H9 (cell line): ENCODE data around the gene BMERB1. TPM values are rescaled to one million over a fixed set of nuclear protein-coding genes. Genes with fewer than 3 reads are reported as not detected.

Source experiments
- DNase-seq: peaks from one replicate; pipeline ENCODE4 v3.0.0-alpha.2; 2017
- H2AFZ ChIP-seq: one replicate; pipeline ENCODE4 v1.6.1; 2013; ENCODE audit warnings: mild to moderate bottlenecking, low read length, control low read depth, moderate library complexity
- H2AK5ac ChIP-seq: 2 replicates; pipeline ENCODE4 v1.6.1; 2013; ENCODE audit warnings: low read length, control low read depth, mixed read lengths; ENCODE audit not compliant: insufficient read length
- H2BK120ac ChIP-seq: one replicate; pipeline ENCODE4 v1.6.1; 2013; ENCODE audit warnings: low read depth, mild to moderate bottlenecking, low read length, control low read depth, inconsistent platforms; ENCODE audit not compliant: poor library complexity, severe bottlenecking
- H2BK12ac ChIP-seq: 2 replicates; pipeline ENCODE4 v1.6.1; 2013; ENCODE audit warnings: low read length, control low read depth, mixed read lengths, low read depth; ENCODE audit not compliant: insufficient read length
- H2BK15ac ChIP-seq: 2 replicates; pipeline ENCODE4 v1.6.1; 2013; ENCODE audit warnings: low read depth, low read length, control low read depth
- H2BK20ac ChIP-seq: one replicate; pipeline ENCODE4 v1.6.1; 2013; ENCODE audit warnings: low read depth, mild to moderate bottlenecking, low read length, control low read depth, inconsistent platforms; ENCODE audit not compliant: poor library complexity, severe bottlenecking
- H2BK5ac ChIP-seq: 2 replicates; pipeline ENCODE4 v1.6.1; 2013; ENCODE audit warnings: low read length, control low read depth, mixed read lengths; ENCODE audit not compliant: insufficient read length
- H3K14ac ChIP-seq: 2 replicates; pipeline ENCODE4 v1.6.1; 2013; ENCODE audit warnings: low read length, control low read depth; ENCODE audit not compliant: insufficient read depth
- H3K18ac ChIP-seq: 2 replicates; pipeline ENCODE4 v1.6.1; 2013; ENCODE audit warnings: low read depth, mild to moderate bottlenecking, mixed read lengths, low read length, control low read depth; ENCODE audit not compliant: insufficient read length
- H3K23ac ChIP-seq: 2 replicates; pipeline ENCODE4 v1.6.1; 2013; ENCODE audit warnings: low read length, control low read depth, mixed read lengths, low read depth; ENCODE audit not compliant: insufficient read length
- H3K23me2 ChIP-seq: 2 replicates; pipeline ENCODE4 v1.6.1; 2013; ENCODE audit warnings: low read depth, mild to moderate bottlenecking, mixed read lengths, low read length, control low read depth; ENCODE audit not compliant: insufficient read length, poor library complexity, severe bottlenecking
- H3K27ac ChIP-seq: 2 replicates; pipeline ENCODE4 v1.5.1; 2013; ENCODE audit warnings: low read length, control low read depth, mixed read lengths, low read depth; ENCODE audit not compliant: insufficient read length
- H3K27me3 ChIP-seq: 2 replicates; pipeline ENCODE4 v1.6.1; 2013; ENCODE audit warnings: low read length, control low read depth, inconsistent platforms; ENCODE audit not compliant: insufficient read depth
- H3K4ac ChIP-seq: 2 replicates; pipeline ENCODE4 v1.6.1; 2013; ENCODE audit warnings: low read depth, mild to moderate bottlenecking, control low read depth, inconsistent platforms, low read length, moderate library complexity
- H3K4me1 ChIP-seq: 2 replicates; pipeline ENCODE4 v1.6.1; 2013; ENCODE audit warnings: low read length, control low read depth, inconsistent platforms; ENCODE audit not compliant: insufficient read depth
- H3K4me2 ChIP-seq: 2 replicates; pipeline ENCODE4 v1.6.1; 2013; ENCODE audit warnings: low read length, control low read depth, mixed read lengths; ENCODE audit not compliant: insufficient read length, insufficient read depth
- H3K56ac ChIP-seq: 2 replicates; pipeline ENCODE4 v1.6.1; 2013; ENCODE audit warnings: low read depth, mild to moderate bottlenecking, mixed read lengths, low read length, control low read depth; ENCODE audit not compliant: insufficient read length
- H3K79me1 ChIP-seq: 2 replicates; pipeline ENCODE4 v1.6.1; 2013; ENCODE audit warnings: low read depth, mild to moderate bottlenecking, moderate library complexity, low read length, control low read depth, inconsistent platforms; ENCODE audit not compliant: insufficient read depth, poor library complexity, severe bottlenecking
- H3K79me2 ChIP-seq: 2 replicates; pipeline ENCODE4 v1.6.1; 2013; ENCODE audit warnings: low read length, control low read depth, inconsistent platforms; ENCODE audit not compliant: insufficient read depth
- H3K9ac ChIP-seq: 2 replicates; pipeline ENCODE4 v1.6.1; 2013; ENCODE audit warnings: low read length, control low read depth, mixed read lengths; ENCODE audit not compliant: insufficient read length; ENCODE audit errors: extremely low read depth
- H3K9me3 ChIP-seq: one replicate; pipeline ENCODE4 v1.6.1; 2013; ENCODE audit warnings: low read depth, low read length, inconsistent platforms; ENCODE audit not compliant: control insufficient read depth
- H3T11ph ChIP-seq: one replicate; pipeline ENCODE4 v1.6.1; 2013; ENCODE audit warnings: mild to moderate bottlenecking, low read length, control low read depth, inconsistent platforms
- H4K20me1 ChIP-seq: one replicate; pipeline ENCODE4 v1.6.1; 2013; ENCODE audit not compliant: control insufficient read depth, insufficient read length, insufficient read depth
- H4K5ac ChIP-seq: 2 replicates; pipeline ENCODE4 v1.6.1; 2013; ENCODE audit warnings: low read depth, mild to moderate bottlenecking, mixed read lengths, low read length, control low read depth; ENCODE audit not compliant: insufficient read length
- H4K8ac ChIP-seq: replicated peaks from 2 replicates; pipeline ENCODE4 v1.6.1; 2013; ENCODE audit warnings: low read length, control low read depth, mixed read lengths, low read depth; ENCODE audit not compliant: insufficient read length
- H4K91ac ChIP-seq: 2 replicates; pipeline ENCODE4 v1.6.1; 2013; ENCODE audit warnings: low read depth, mild to moderate bottlenecking, moderate library complexity, mixed read lengths, low read length, control low read depth; ENCODE audit not compliant: insufficient read length
- H3K27ac Mint-ChIP-seq, 3 experiments: 2 replicates in 2 of 3; 3 replicates in 1 of 3; pipeline ENCODE4 v1.8.0; 2020 to 2021; ENCODE audit warnings: mixed read lengths in 3 of 3, mild to moderate bottlenecking in 1 of 3, moderate library complexity in 1 of 3
- H3K27me3 Mint-ChIP-seq: 2 replicates; pipeline ENCODE4 v1.8.0; 2021; ENCODE audit warnings: low read depth, mild to moderate bottlenecking, moderate library complexity, mixed read lengths
- H3K36me3 Mint-ChIP-seq, 3 experiments: 2 replicates in 2 of 3; 3 replicates in 1 of 3; pipeline ENCODE4 v1.8.0; 2020 to 2021; ENCODE audit warnings: low read depth in 3 of 3, mixed read lengths in 3 of 3; ENCODE audit not compliant: insufficient read depth in 1 of 3
- H3K4me1 Mint-ChIP-seq, 2 experiments: 2 replicates each; pipeline ENCODE4 v1.8.0; 2020; ENCODE audit warnings: mixed read lengths in 2 of 2
- H3K4me3 Mint-ChIP-seq, 2 experiments: 2 replicates in 1 of 2; 3 replicates in 1 of 2; pipeline ENCODE4 v1.8.0; 2020 to 2021; ENCODE audit warnings: mild to moderate bottlenecking in 2 of 2, mixed read lengths in 2 of 2, moderate library complexity in 1 of 2
- H3K9me3 Mint-ChIP-seq, 2 experiments: 2 replicates in 1 of 2; 3 replicates in 1 of 2; pipeline ENCODE4 v1.8.0; 2020; ENCODE audit warnings: mild to moderate bottlenecking in 2 of 2, mixed read lengths in 2 of 2, moderate library complexity in 1 of 2
- WGBS: extraction: QIAGEN DNeasy Blood & Tissue Kit; methylation state at CpG from one replicate; pipeline ENCODE4 v1.1.7; 2013; ENCODE audit warnings: missing lambda C conversion rate, low lambda C conversion rate, mixed read lengths; ENCODE audit not compliant: insufficient read length; ENCODE audit errors: extremely low coverage; 5-methylcytosine and 5-hydroxymethylcytosine counted together
- total RNA-seq: library from RNA; stranded (reverse); gene quantifications from 2 replicates; pipeline ENCODE4 v1.2.1, GENCODE V29; 2021
- TF ChIP-seq, protein P1 (sequence below): fragments of 200-600 bp; sonication (generic); conservative IDR thresholded peaks from 3 replicates; pipeline ENCODE4 v1.8.0; 2021; ENCODE audit warnings: antibody characterized with exemption, mild to moderate bottlenecking

The BMERB1 gene
- total RNA-seq, 1 experiment from 2014 or later, result 19.5 TPM

GRCh38 chr16:15518381-15519351 is 84.3 kb downstream of the BMERB1 start:
- H3K27me3 ChIP-seq, result no peaks in the 10 kb centered on the region
- H3K4me1 ChIP-seq, result no peaks in the 10 kb centered on the region
- no peak overlapping the region for H4K91ac ChIP-seq
- H3K79me2 ChIP-seq, result no peaks in the 10 kb centered on the region
- no peaks in the 10 kb centered on the region for H4K20me1 ChIP-seq
- DNase-seq, result no peak
- peaks cover 0 to 5% of the 10 kb centered on the region in 2 experiments; a peak in 1 of 4 replicates for H3K4me1 Mint-ChIP-seq
- H3K4me3 Mint-ChIP-seq, result no peak overlapping the region
- no peak overlapping the region for H2AK5ac ChIP-seq
- H3K23ac ChIP-seq, result no peak overlapping the region
- H2AFZ ChIP-seq, result no peak overlapping the region
- H4K8ac ChIP-seq, result no peak overlapping the region
- H3K79me1 ChIP-seq, result no peaks in the 10 kb centered on the region
- no peak overlapping the region for H2BK5ac ChIP-seq
- no peak overlapping the region for H4K5ac ChIP-seq
- no peaks in the 10 kb centered on the region for H3K9me3 Mint-ChIP-seq
- no CpG with 5 or more reads among the region's 12 CpGs for WGBS
- H3K27ac ChIP-seq, result no peak overlapping the region
- H3K23me2 ChIP-seq, result no peaks in the 10 kb centered on the region
- H3K4me2 ChIP-seq, result no peak overlapping the region
- H3K14ac ChIP-seq, result no peak overlapping the region
- no peaks in the 10 kb centered on the region for H3K27me3 Mint-ChIP-seq
- H3K18ac ChIP-seq, result no peak overlapping the region
- peaks cover 0 to 9% (median 2%) of the 10 kb centered on the region in 3 experiments; a peak in 2 of 7 replicates for H3K36me3 Mint-ChIP-seq
- H2BK12ac ChIP-seq, result no peak overlapping the region
- H2BK20ac ChIP-seq, result no peak overlapping the region
- H3K4ac ChIP-seq, result no peak overlapping the region
- H3K9ac ChIP-seq, result no peak overlapping the region
- TF ChIP-seq, protein P1, sequence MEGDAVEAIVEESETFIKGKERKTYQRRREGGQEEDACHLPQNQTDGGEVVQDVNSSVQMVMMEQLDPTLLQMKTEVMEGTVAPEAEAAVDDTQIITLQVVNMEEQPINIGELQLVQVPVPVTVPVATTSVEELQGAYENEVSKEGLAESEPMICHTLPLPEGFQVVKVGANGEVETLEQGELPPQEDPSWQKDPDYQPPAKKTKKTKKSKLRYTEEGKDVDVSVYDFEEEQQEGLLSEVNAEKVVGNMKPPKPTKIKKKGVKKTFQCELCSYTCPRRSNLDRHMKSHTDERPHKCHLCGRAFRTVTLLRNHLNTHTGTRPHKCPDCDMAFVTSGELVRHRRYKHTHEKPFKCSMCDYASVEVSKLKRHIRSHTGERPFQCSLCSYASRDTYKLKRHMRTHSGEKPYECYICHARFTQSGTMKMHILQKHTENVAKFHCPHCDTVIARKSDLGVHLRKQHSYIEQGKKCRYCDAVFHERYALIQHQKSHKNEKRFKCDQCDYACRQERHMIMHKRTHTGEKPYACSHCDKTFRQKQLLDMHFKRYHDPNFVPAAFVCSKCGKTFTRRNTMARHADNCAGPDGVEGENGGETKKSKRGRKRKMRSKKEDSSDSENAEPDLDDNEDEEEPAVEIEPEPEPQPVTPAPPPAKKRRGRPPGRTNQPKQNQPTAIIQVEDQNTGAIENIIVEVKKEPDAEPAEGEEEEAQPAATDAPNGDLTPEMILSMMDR, result no peak
- no peak overlapping the region for H2BK15ac ChIP-seq
- H3K9me3 ChIP-seq, result no peaks in the 10 kb centered on the region
- H3K27ac Mint-ChIP-seq, result no peak overlapping the region; a peak in 1 of 7 replicates
- H3T11ph ChIP-seq, result no peak overlapping the region
- H3K56ac ChIP-seq, result no peak overlapping the region
- H2BK120ac ChIP-seq, result no peak overlapping the region
